ENCODE data around the gene NFIA. TPM values are rescaled to one million over a fixed set of nuclear protein-coding genes. Genes with fewer than 3 reads are reported as not detected.

Gene NFIA
- total and polyA plus RNA-seq, 9 of the 15 experiments (the other 6 are each of a cell fraction or from before 2014, with no cell fraction given): 5.3 to 24.9 (median 9.8) TPM

GRCh38 chr1:61158591-61158990 lies 76.2 kb downstream of the NFIA start (continued):
- TF ChIP-seq, protein P1, sequence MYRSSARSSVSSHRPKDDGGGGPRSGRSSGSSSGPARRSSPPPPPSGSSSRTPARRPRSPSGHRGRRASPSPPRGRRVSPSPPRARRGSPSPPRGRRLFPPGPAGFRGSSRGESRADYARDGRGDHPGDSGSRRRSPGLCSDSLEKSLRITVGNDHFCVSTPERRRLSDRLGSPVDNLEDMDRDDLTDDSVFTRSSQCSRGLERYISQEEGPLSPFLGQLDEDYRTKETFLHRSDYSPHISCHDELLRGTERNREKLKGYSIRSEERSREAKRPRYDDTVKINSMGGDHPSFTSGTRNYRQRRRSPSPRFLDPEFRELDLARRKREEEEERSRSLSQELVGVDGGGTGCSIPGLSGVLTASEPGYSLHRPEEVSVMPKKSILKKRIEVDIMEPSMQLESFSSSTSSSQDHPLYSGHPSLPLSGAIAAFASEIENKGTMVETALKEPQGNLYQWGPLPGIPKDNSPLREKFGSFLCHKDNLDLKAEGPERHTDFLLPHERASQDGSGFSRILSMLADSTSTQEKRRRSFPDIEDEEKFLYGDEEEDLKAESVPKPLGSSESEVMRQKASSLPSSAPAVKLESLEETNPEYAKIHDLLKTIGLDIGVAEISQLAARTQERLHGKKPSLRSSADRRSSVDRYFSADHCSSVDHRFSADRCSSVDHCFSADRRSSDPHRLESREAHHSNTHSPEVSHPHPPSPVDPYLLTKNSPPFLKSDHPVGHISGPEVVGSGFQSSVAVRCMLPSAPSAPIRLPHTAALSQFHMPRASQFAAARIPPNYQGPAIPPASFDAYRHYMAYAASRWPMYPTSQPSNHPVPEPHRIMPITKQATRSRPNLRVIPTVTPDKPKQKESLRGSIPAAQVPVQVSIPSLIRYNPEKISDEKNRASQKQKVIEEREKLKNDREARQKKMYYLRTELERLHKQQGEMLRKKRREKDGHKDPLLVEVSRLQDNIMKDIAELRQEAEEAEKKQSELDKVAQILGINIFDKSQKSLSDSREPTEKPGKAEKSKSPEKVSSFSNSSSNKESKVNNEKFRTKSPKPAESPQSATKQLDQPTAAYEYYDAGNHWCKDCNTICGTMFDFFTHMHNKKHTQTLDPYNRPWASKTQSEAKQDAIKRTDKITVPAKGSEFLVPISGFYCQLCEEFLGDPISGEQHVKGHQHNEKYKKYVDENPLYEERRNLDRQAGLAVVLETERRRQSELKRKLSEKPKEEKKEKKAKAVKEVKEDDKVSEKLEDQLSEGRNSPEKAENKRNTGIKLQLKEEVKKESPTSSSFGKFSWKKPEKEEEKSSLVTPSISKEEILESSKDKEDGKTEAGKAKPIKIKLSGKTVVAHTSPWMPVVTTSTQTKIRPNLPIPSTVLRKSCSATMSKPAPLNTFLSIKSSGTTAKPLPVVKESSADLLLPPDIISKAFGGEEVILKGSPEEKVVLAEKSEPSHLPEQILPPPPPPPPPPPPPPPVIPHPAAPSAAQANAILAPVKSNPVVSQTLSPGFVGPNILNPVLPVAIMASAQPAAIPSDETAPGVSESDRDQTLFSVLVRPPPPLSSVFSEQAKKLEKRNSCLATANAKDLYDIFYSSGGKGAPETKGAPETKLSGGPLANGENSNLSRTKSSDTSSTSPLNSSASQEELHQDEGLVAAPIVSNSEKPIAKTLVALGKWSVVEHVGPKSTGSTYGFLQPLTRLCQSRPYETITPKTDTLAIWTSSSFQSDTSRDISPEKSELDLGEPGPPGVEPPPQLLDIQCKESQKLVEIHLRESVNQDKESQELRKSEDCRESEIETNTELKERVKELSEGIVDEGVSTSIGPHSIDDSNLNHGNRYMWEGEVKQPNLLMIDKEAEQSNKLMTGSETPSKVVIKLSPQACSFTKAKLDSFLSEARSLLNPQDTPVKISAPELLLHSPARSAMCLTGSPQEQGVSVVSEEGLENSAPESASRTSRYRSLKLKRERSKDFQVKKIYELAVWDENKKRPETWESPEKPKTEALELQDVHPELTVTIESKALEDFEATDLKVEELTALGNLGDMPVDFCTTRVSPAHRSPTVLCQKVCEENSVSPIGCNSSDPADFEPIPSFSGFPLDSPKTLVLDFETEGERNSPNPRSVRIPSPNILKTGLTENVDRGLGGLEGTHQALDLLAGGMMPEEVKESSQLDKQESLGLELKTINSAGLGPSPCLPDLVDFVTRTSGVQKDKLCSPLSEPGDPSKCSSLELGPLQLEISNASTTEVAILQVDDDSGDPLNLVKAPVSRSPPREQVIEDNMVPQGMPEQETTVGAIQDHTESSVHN (IDR thresholded peaks at IDR 0.05; ENCODE audit: borderline replicate concordance in 1 of 2, low read depth in 1 of 2): no peak

- peak in 2 of 4 experiments; percentile 38 to 52 for DNase-seq (ENCODE audit: extremely low read depth in 1 of 4, low spot score in 3 of 4)
- ATAC-seq: peak; percentile 64
- ChIA-PET CTCF (ENCODE audit: low intra/inter-chr PET ratio) (no interaction called here), POLR2A (interaction anchor here (0.9 to 5.1 kb wide), 3 partner anchors 8 to 12 kb away, joined by 4 to 25 read pairs (median 4); no protein-coding TSS in a partner anchor)
- in situ Hi-C loops (cut with MboI) (no loop called here), intact Hi-C loops (cut with micrococcal nuclease) (no loop called here)
- H3K36me3 ChIP-seq (ENCODE audit: control insufficient read depth, insufficient read depth, low read length): peaks cover 25% of the 10 kb centered on the region
- H3K4me2 ChIP-seq (ENCODE audit: insufficient read depth, low read length): no peak overlapping the region
- FAIRE-seq: no peak
- no peaks in the 10 kb centered on the region for H3K27me3 ChIP-seq (ENCODE audit: control insufficient read depth in 2 of 2, insufficient read depth in 2 of 2, low read length in 2 of 2)
- H3K9me1 ChIP-seq (ENCODE audit: control insufficient read depth, insufficient read depth, low read length): no peaks in the 10 kb centered on the region
- H2AFZ ChIP-seq (ENCODE audit: low read depth, low read length): no peak overlapping the region
- BruUV-seq (replicated peaks): no TSS peak
- peaks cover 69% of the 10 kb centered on the region for H3K79me2 ChIP-seq (ENCODE audit: control insufficient read depth, insufficient read depth, low read length)
- 12% methylated on average over 4 of the region's 4 CpGs for WGBS (ENCODE audit: insufficient coverage, low coverage, missing lambda C conversion rate)
- no peaks in the 10 kb centered on the region for H3K9me3 ChIP-seq (replicated peaks; ENCODE audit: control insufficient read depth, insufficient read depth, low read depth, low read length)
- H3K4me3 ChIP-seq: no peak overlapping the region
- no peak overlapping the region for H3K9ac ChIP-seq (ENCODE audit: insufficient read depth in 1 of 2, low read depth in 2 of 2, low read length in 2 of 2)
- H4K20me1 ChIP-seq (replicated peaks; ENCODE audit: control insufficient read depth, insufficient read depth, low read length): no peaks in the 10 kb centered on the region
- H3K27ac ChIP-seq (ENCODE audit: extremely low read depth, low read depth, low read length): peak overlapping the region; percentile 32; the same call in 2 of the 3 replicates
- H3K4me1 ChIP-seq (replicated peaks in 1 of 2; ENCODE audit: control insufficient read depth in 2 of 2, insufficient read depth in 2 of 2, low read length in 2 of 2): peaks cover 5 to 46% of the 10 kb centered on the region in 2 experiments
- TF ChIP-seq ASH1L (IDR thresholded peaks at IDR 0.05; ENCODE audit: borderline replicate concordance, low read depth, partially characterized antibody) (no peak), FOXP1 (CRISPR knock-in tag; IDR thresholded peaks at IDR 0.05) (no peak), SRSF7 (optimal IDR thresholded peaks at IDR 0.05; ENCODE audit: low read depth, low read length) (no peak), ZNF12 (CRISPR knock-in tag; IDR thresholded peaks at IDR 0.05) (no peak), ZNF354B (CRISPR knock-in tag; IDR thresholded peaks at IDR 0.05) (no peak), ZNF121 (CRISPR knock-in tag; conservative IDR thresholded peaks at IDR 0.05) (0 out of 2 replicates have a peak, but pooled peaks have one; percentile 48), ZSCAN29 (IDR thresholded peaks at IDR 0.05) (no peak)
- TF ChIP-seq, protein P2, sequence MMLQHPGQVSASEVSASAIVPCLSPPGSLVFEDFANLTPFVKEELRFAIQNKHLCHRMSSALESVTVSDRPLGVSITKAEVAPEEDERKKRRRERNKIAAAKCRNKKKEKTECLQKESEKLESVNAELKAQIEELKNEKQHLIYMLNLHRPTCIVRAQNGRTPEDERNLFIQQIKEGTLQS (IDR thresholded peaks at IDR 0.05): peak; percentile 57
- TF ChIP-seq, protein P2 (CRISPR knock-in tag; conservative IDR thresholded peaks at IDR 0.05): no peak
- TF ChIP-seq, protein P3, sequence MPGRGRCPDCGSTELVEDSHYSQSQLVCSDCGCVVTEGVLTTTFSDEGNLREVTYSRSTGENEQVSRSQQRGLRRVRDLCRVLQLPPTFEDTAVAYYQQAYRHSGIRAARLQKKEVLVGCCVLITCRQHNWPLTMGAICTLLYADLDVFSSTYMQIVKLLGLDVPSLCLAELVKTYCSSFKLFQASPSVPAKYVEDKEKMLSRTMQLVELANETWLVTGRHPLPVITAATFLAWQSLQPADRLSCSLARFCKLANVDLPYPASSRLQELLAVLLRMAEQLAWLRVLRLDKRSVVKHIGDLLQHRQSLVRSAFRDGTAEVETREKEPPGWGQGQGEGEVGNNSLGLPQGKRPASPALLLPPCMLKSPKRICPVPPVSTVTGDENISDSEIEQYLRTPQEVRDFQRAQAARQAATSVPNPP (IDR thresholded peaks at IDR 0.05; ENCODE audit: borderline replicate concordance, insufficient read depth, insufficient read length): no peak
Measured at GRCh38 chr1:61160526-61160925, 78.2 kb downstream of the NFIA start.
